Neural progenitor cell (in vitro differentiated cells): ENCODE results near the gene BTG4. TPM values are rescaled to one million over a fixed set of nuclear protein-coding genes. Genes with fewer than 3 reads are reported as not detected.

ENCODE experiments used
- DNase-seq: peaks from one replicate; pipeline ENCODE4 v3.0.0-alpha.2; 2016; ENCODE audit warnings: low spot score
- H2AFZ ChIP-seq: fragments of 200-600 bp; sonication (generic); replicated peaks from 2 replicates; pipeline ENCODE4 v1.6.1; 2016; ENCODE audit warnings: antibody characterized with exemption
- H3F3A ChIP-seq: fragments of 200-600 bp; sonication (generic); 2 replicates; pipeline ENCODE4 v1.6.1; 2016; ENCODE audit warnings: antibody characterized with exemption, low read depth
- H3K27ac ChIP-seq: fragments of 200-600 bp; sonication (generic); 2 replicates; pipeline ENCODE4 v1.5.1; 2016; ENCODE audit warnings: mild to moderate bottlenecking
- H3K27me3 ChIP-seq: fragments of 200-600 bp; sonication (generic); 2 replicates; pipeline ENCODE4 v1.6.1; 2016; ENCODE audit warnings: mild to moderate bottlenecking, moderate library complexity
- H3K36me3 ChIP-seq: fragments of 200-600 bp; sonication (generic); 2 replicates; pipeline ENCODE4 v1.5.1; 2016
- H3K4me1 ChIP-seq: fragments of 200-600 bp; sonication (generic); 2 replicates; pipeline ENCODE4 v1.6.1; 2016; ENCODE audit warnings: mixed run types
- H3K4me2 ChIP-seq: fragments of 200-600 bp; sonication (generic); 2 replicates; pipeline ENCODE4 v1.6.1; 2016
- H3K4me3 ChIP-seq: fragments of 200-600 bp; sonication (generic); 2 replicates; pipeline ENCODE4 v1.5.1; 2016
- H3K79me2 ChIP-seq: fragments of 200-600 bp; sonication (generic); 2 replicates; pipeline ENCODE4 v1.6.1; 2016; ENCODE audit warnings: low read depth
- H3K9ac ChIP-seq: fragments of 200-600 bp; sonication (generic); 2 replicates; pipeline ENCODE4 v1.6.1; 2016
- H3K9me3 ChIP-seq: fragments of 200-600 bp; sonication (generic); 2 replicates; pipeline ENCODE4 v1.5.1; 2016; ENCODE audit warnings: low read depth
- H4K20me1 ChIP-seq: fragments of 200-600 bp; sonication (generic); 2 replicates; pipeline ENCODE4 v1.6.1; 2016; ENCODE audit warnings: low read depth
- H3K27ac Mint-ChIP-seq: 3 replicates; pipeline ENCODE4 v1.8.0; 2021; ENCODE audit warnings: mixed read lengths
- H3K27me3 Mint-ChIP-seq: 2 replicates; pipeline ENCODE4 v1.8.0; 2022; ENCODE audit warnings: low read depth, mild to moderate bottlenecking, inconsistent platforms, moderate library complexity, mixed read lengths; ENCODE audit not compliant: insufficient read depth
- H3K36me3 Mint-ChIP-seq: 3 replicates; pipeline ENCODE4 v1.8.0; 2021; ENCODE audit warnings: mixed read lengths
- H3K4me1 Mint-ChIP-seq: 3 replicates; pipeline ENCODE4 v1.8.0; 2021; ENCODE audit warnings: mixed read lengths
- H3K4me3 Mint-ChIP-seq: 3 replicates; pipeline ENCODE4 v1.8.0; 2021; ENCODE audit warnings: mild to moderate bottlenecking, moderate library complexity, mixed read lengths
- H3K9me3 Mint-ChIP-seq: 3 replicates; pipeline ENCODE4 v1.8.0; 2020; ENCODE audit warnings: mixed read lengths
- CTCF ChIP-seq: fragments of 200-600 bp; sonication (generic); IDR thresholded peaks from 2 replicates; pipeline ENCODE4 v1.5.1; 2017; ENCODE audit warnings: antibody characterized with exemption, mild to moderate bottlenecking
- EZH2 ChIP-seq: fragments of 200-600 bp; sonication (generic); IDR thresholded peaks from 2 replicates; pipeline ENCODE4 v1.6.1; 2017; ENCODE audit warnings: antibody characterized with exemption, mild to moderate bottlenecking, moderate library complexity
- EZH2phosphoT487 ChIP-seq: fragments of 200-600 bp; sonication (generic); IDR thresholded peaks from 2 replicates; pipeline ENCODE4 v1.6.1; 2017; ENCODE audit warnings: antibody characterized with exemption
- total RNA-seq: library from RNA; depleted of rRNA; stranded (reverse); fragments of >200 nt; gene quantifications from 2 replicates; pipeline ENCODE4 v1.2.3, GENCODE V29; 2015; ENCODE audit warnings: low replicate concordance

BTG4 gene
- total RNA-seq, 1 donor from 2014 or later: not detected

GRCh38 chr11:111541254-111542061 is 29.3 kb upstream of the BTG4 start:
- Histone ChIP-seq H2AFZ (peak overlapping the region; percentile 81), H3F3A (peaks cover 6% of the 10 kb centered on the region), H3K36me3 (no peaks in the 10 kb centered on the region), H3K4me3 (peak overlapping the region; percentile 47), H3K9me3 (no peaks in the 10 kb centered on the region), H3K27me3 (peaks cover 81% of the 10 kb centered on the region), H3K4me2 (peak overlapping the region; percentile 84), H3K9ac (no peak overlapping the region), H3K79me2 (no peaks in the 10 kb centered on the region), H3K4me1 (peaks cover 5% of the 10 kb centered on the region), H3K27ac (no peak overlapping the region), H4K20me1 (no peaks in the 10 kb centered on the region)
- Mint-ChIP-seq H3K27ac (peak overlapping the region; percentile 34), H3K4me3 (peak overlapping the region; percentile 87), H3K9me3 (peaks cover 12% of the 10 kb centered on the region), H3K36me3 (no peaks in the 10 kb centered on the region), H3K27me3 (peaks cover 36% of the 10 kb centered on the region), H3K4me1 (peaks cover 13% of the 10 kb centered on the region)
- no peak for TF ChIP-seq CTCF
- TF ChIP-seq EZH2phosphoT487: peak; percentile 36
- TF ChIP-seq EZH2: peak; percentile 76
- DNase-seq: peak; percentile 52

GRCh38 chr11:111540937-111541253 is 28.7 kb upstream of the BTG4 start:
- no peaks in the 10 kb centered on the region for H3K9me3 ChIP-seq
- TF ChIP-seq EZH2phosphoT487 (peak; percentile 73), EZH2 (no peak)
- H3K9ac ChIP-seq: no peak overlapping the region
- Mint-ChIP-seq H3K27me3 (peaks cover 36% of the 10 kb centered on the region), H3K27ac (no peak overlapping the region), H3K9me3 (peaks cover 12% of the 10 kb centered on the region), H3K4me3 (peak overlapping the region; percentile 87), H3K4me1 (peaks cover 13% of the 10 kb centered on the region), H3K36me3 (no peaks in the 10 kb centered on the region)
- H3K4me1 ChIP-seq: peaks cover 5% of the 10 kb centered on the region
- no peaks in the 10 kb centered on the region for H4K20me1 ChIP-seq
- H3F3A ChIP-seq: peaks cover 6% of the 10 kb centered on the region
- DNase-seq: no peak
- peak overlapping the region; percentile 81 for H2AFZ ChIP-seq
- peak overlapping the region; percentile 47 for H3K4me3 ChIP-seq
- peaks cover 86% of the 10 kb centered on the region for H3K27me3 ChIP-seq
- no peak overlapping the region for H3K27ac ChIP-seq
- H3K4me2 ChIP-seq: peak overlapping the region; percentile 84
- no peaks in the 10 kb centered on the region for H3K36me3 ChIP-seq
- no peaks in the 10 kb centered on the region for H3K79me2 ChIP-seq

- H2AFZ ChIP-seq: peak within 1 kb of the TSS; percentile 81
- H3K9me3 ChIP-seq: no peaks in the 10 kb centered on the region
- Mint-ChIP-seq H3K9me3 (peaks cover 12% of the 10 kb centered on the region), H3K4me3 (peak within 1 kb of the TSS; percentile 87), H3K27me3 (peaks cover 36% of the 10 kb centered on the region), H3K27ac (peak within 1 kb of the TSS; percentile 34), H3K4me1 (peaks cover 13% of the 10 kb centered on the region), H3K36me3 (no peaks in the 10 kb centered on the region)
- H3K36me3 ChIP-seq: no peaks in the 10 kb centered on the region
- H3K4me1 ChIP-seq: peaks cover 5% of the 10 kb centered on the region
- H3K9ac ChIP-seq: no peak within 1 kb of the TSS
- no peaks in the 10 kb centered on the region for H4K20me1 ChIP-seq
- H3K27me3 ChIP-seq: peaks cover 91% of the 10 kb centered on the region
- H3K4me3 ChIP-seq: peak within 1 kb of the TSS; percentile 47
- no peak within 1 kb of the TSS for H3K27ac ChIP-seq
- DNase-seq: peak; percentile 72
- H3K79me2 ChIP-seq: no peaks in the 10 kb centered on the region
- peak within 1 kb of the TSS; percentile 84 for H3K4me2 ChIP-seq
- TF ChIP-seq EZH2 (peak; percentile 89), CTCF (no peak), EZH2phosphoT487 (peak; percentile 88)
- H3F3A ChIP-seq: peaks cover 6% of the 10 kb centered on the region
These were observed 28.1 kb upstream of the BTG4 start, which contains the start of gene LAYN for GRCh38 chr11:111540114-111540936. TSS of gene LAYN (plus strand) at chr11:111540720. CDS start at chr11:111540844, 124 bp downstream.
